Gastroesophageal sphincter (tissue), 4 donors: ENCODE measurements around the gene UBE2M. TPM values are rescaled to one million over a fixed set of nuclear protein-coding genes. Genes with fewer than 3 reads are reported as not detected.

Experiments
- ATAC-seq: fragments of 150-250 bp; one replicate; pipeline ENCODE4 v1.9.1; 2016; ENCODE audit warnings: mild to moderate bottlenecking, moderate library complexity
- H3K27ac ChIP-seq, 4 donors: fragments of 200-600 bp; sonication (generic) in 3 of 4; 1 replicate in 3 of 4; 2 replicates in 1 of 4; pipeline ENCODE4 v1.5.1; 2016 to 2019
- H3K27me3 ChIP-seq: fragments of 200-600 bp; sonication (generic); one replicate; pipeline ENCODE4 v1.5.1; 2019
- H3K36me3 ChIP-seq, 2 donors: fragments of 200-600 bp; sonication (generic); one replicate each; pipeline ENCODE4 v1.5.1; 2019; ENCODE audit warnings: control low read depth in 1 of 2
- H3K4me1 ChIP-seq, 3 donors: fragments of 200-600 bp; sonication (generic); 1 replicate in 2 of 3; 2 replicates in 1 of 3; pipeline ENCODE4 v1.5.1; 2016 to 2019; ENCODE audit warnings: control low read depth in 2 of 3
- H3K4me3 ChIP-seq, 2 donors: fragments of 200-600 bp; sonication (generic); one replicate each; pipeline ENCODE4 v1.5.1; 2019; ENCODE audit warnings: mild to moderate bottlenecking in 1 of 2, moderate library complexity in 1 of 2
- H3K9me3 ChIP-seq, 3 donors: fragments of 200-600 bp; sonication (generic); one replicate each; pipeline ENCODE4 v1.5.1; 2017 to 2019; ENCODE audit warnings: control low read depth in 2 of 3
- CTCF ChIP-seq, 4 experiments: fragments of 200-600 bp in 2 of 4; fragments of 450-650 bp in 2 of 4; sonication (generic) in 1 of 4; IDR thresholded peaks; one replicate each; pipeline ENCODE4 v1.5.1; 2017 to 2019; ENCODE audit warnings: antibody characterized with exemption in 4 of 4, mild to moderate bottlenecking in 2 of 4, moderate library complexity in 2 of 4
- EP300 ChIP-seq: sonication (generic); formaldehyde crosslinking; IDR thresholded peaks from one replicate; pipeline ENCODE4 v1.6.1; 2017; ENCODE audit warnings: antibody characterized with exemption, mild to moderate bottlenecking
- POLR2A ChIP-seq, 2 donors: fragments of 450-650 bp; IDR thresholded peaks; one replicate each; pipeline ENCODE4 v1.6.1; 2017; ENCODE audit warnings: antibody characterized with exemption in 2 of 2, mild to moderate bottlenecking in 2 of 2, moderate library complexity in 1 of 2
- POLR2AphosphoS5 ChIP-seq: sonication (generic); formaldehyde crosslinking; IDR thresholded peaks from one replicate; pipeline ENCODE4 v1.6.1; 2017; ENCODE audit warnings: antibody characterized with exemption
- WGBS, 2 donors: methylation state at CpG; one replicate each; pipeline ENCODE4 v1.1.5; 2018; ENCODE audit warnings: low coverage in 1 of 2; 5-methylcytosine and 5-hydroxymethylcytosine counted together
- total RNA-seq, 4 donors: library from RNA; depleted of rRNA; stranded (reverse); fragments of >200 nt; gene quantifications; one replicate each; pipeline ENCODE4 v1.1.0, GENCODE V29; 2016

The UBE2M gene
- total RNA-seq, 4 donors from 2014 or later = 28.1 to 43.6 (median 37.8) TPM

- H3K4me3 ChIP-seq = no peak overlapping the region
These were observed 11.0 kb upstream of the UBE2M start for GRCh38 chr19:58569191-58569942.

GRCh38 chr19:58568453-58569130 lies 10.2 kb upstream of the UBE2M start:
- ATAC-seq = no peak
- WGBS, 2 donors = 74 to 89% methylated on average over 4 of the region's 4 CpGs
- no peak for TF ChIP-seq POLR2AphosphoS5

More at GRCh38 chr19:58569191-58569942, 11.0 kb upstream of the UBE2M start:
- Histone ChIP-seq H3K27ac (no peak overlapping the region), H3K4me1 (peaks cover 0 to 23% (median 12%) of the 10 kb centered on the region in 3 donors), H3K36me3 (peaks cover 0 to 45% of the 10 kb centered on the region in 2 donors), H3K9me3 (no peaks in the 10 kb centered on the region), H3K27me3 (no peaks in the 10 kb centered on the region)
- whole genome bisulfite sequencing, 2 donors = 93% methylated on average over 4 of the region's 6 CpGs; no CpG with 5 or more reads in 1 of the 2 donors
- no peak for ATAC-seq
- TF ChIP-seq POLR2A (IDR thresholded peaks at IDR 0.05) (no peak), POLR2AphosphoS5 (no peak), EP300 (no peak), CTCF (IDR thresholded peaks at IDR 0.05) (no peak)

GRCh38 chr19:58566989-58567388 lies 8.6 kb upstream of the UBE2M start:
- peaks cover 0 to 45% of the 10 kb centered on the region in 2 donors for H3K36me3 ChIP-seq
- WGBS, 2 donors = 96% methylated on average over 4 of the region's 5 CpGs; no CpG with 5 or more reads in 1 of the 2 donors
- ATAC-seq = no peak
- peaks cover 0 to 29% (median 17%) of the 10 kb centered on the region in 3 donors for H3K4me1 ChIP-seq
- no peaks in the 10 kb centered on the region for H3K27me3 ChIP-seq
- no peaks in the 10 kb centered on the region for H3K9me3 ChIP-seq
- no peak for TF ChIP-seq POLR2AphosphoS5
- no peak for TF ChIP-seq EP300
- TF ChIP-seq POLR2A (IDR thresholded peaks at IDR 0.05) = no peak
- TF ChIP-seq CTCF (IDR thresholded peaks at IDR 0.05) = no peak
- no peak overlapping the region for H3K4me3 ChIP-seq
- no peak overlapping the region for H3K27ac ChIP-seq

More at GRCh38 chr19:58568453-58569130, 10.2 kb upstream of the UBE2M start:
- Histone ChIP-seq H3K27ac (no peak overlapping the region), H3K4me1 (peaks cover 0 to 20% (median 7%) of the 10 kb centered on the region in 3 donors), H3K36me3 (peaks cover 0 to 45% of the 10 kb centered on the region in 2 donors), H3K4me3 (no peak overlapping the region), H3K27me3 (no peaks in the 10 kb centered on the region), H3K9me3 (no peaks in the 10 kb centered on the region)

GRCh38 chr19:58563823-58564222 lies 5.4 kb upstream of the UBE2M start:
- ATAC-seq = no peak
- Histone ChIP-seq H3K9me3 (no peaks in the 10 kb centered on the region), H3K4me1 (peaks cover 0 to 47% (median 28%) of the 10 kb centered on the region in 3 donors), H3K36me3 (peaks cover 0 to 20% of the 10 kb centered on the region in 2 donors), H3K27ac (no peak overlapping the region), H3K27me3 (no peaks in the 10 kb centered on the region), H3K4me3 (no peak overlapping the region)
- TF ChIP-seq CTCF (IDR thresholded peaks at IDR 0.05) (no peak), EP300 (no peak), POLR2A (IDR thresholded peaks at IDR 0.05) (no peak), POLR2AphosphoS5 (no peak)
- 72 to 100% methylated on average over 1 to 5 of the region's 6 CpGs for WGBS, 2 donors

GRCh38 chr19:58563034-58563573 lies 4.7 kb upstream of the UBE2M start:
- H3K4me1 ChIP-seq = peaks cover 0 to 47% (median 28%) of the 10 kb centered on the region in 3 donors
- H3K4me3 ChIP-seq = peak overlapping the region; percentile 26 to 54
- WGBS, 2 donors = 0% methylated on average over 1 of the region's 40 CpGs; no CpG with 5 or more reads in 1 of the 2 donors
- peaks cover 0 to 15% of the 10 kb centered on the region in 2 donors for H3K36me3 ChIP-seq
- peak overlapping the region in 3 of 4 donors; percentile 73 to 81 (median 76) for H3K27ac ChIP-seq
- no peaks in the 10 kb centered on the region for H3K9me3 ChIP-seq
- ATAC-seq = no peak
- TF ChIP-seq CTCF (IDR thresholded peaks at IDR 0.05) (no peak), POLR2A (IDR thresholded peaks at IDR 0.05) (no peak), POLR2AphosphoS5 (no peak), EP300 (no peak)
- H3K27me3 ChIP-seq = no peaks in the 10 kb centered on the region
